Kidney epithelial cell (primary cell): ENCODE measurements around the gene STARD5. TPM values are rescaled to one million over a fixed set of nuclear protein-coding genes. Genes with fewer than 3 reads are reported as not detected.

Experiments
- DNase-seq: peaks from one replicate; pipeline ENCODE4 v3.0.0-alpha.2; 2010; ENCODE audit warnings: low read depth
- H3K27me3 ChIP-seq: 2 replicates; pipeline ENCODE4 v1.6.0; 2011; ENCODE audit warnings: low read length; ENCODE audit not compliant: control insufficient read depth, insufficient read depth
- H3K36me3 ChIP-seq: 2 replicates; pipeline ENCODE4 v1.5.1; 2011; ENCODE audit warnings: low read length; ENCODE audit not compliant: control insufficient read depth, insufficient read depth
- H3K4me3 ChIP-seq: 2 replicates; pipeline ENCODE4 v1.5.1; 2011; ENCODE audit warnings: low read depth, mild to moderate bottlenecking, control low read depth, low read length
- total RNA-seq: library from RNA; depleted of rRNA; stranded (reverse); fragments of >200 nt; gene quantifications from 2 replicates; pipeline ENCODE4 v1.2.3, GENCODE V29; 2015
- TF ChIP-seq, protein P1 (sequence below): IDR thresholded peaks from 2 replicates; pipeline ENCODE4 v1.5.1; 2011; ENCODE audit warnings: mild to moderate bottlenecking, moderate library complexity, low read length, control low read depth, inconsistent platforms; ENCODE audit not compliant: insufficient read depth, poor library complexity, severe bottlenecking

Gene STARD5
- total RNA-seq, 1 donor from 2014 or later: 1.2 TPM

DNA sequence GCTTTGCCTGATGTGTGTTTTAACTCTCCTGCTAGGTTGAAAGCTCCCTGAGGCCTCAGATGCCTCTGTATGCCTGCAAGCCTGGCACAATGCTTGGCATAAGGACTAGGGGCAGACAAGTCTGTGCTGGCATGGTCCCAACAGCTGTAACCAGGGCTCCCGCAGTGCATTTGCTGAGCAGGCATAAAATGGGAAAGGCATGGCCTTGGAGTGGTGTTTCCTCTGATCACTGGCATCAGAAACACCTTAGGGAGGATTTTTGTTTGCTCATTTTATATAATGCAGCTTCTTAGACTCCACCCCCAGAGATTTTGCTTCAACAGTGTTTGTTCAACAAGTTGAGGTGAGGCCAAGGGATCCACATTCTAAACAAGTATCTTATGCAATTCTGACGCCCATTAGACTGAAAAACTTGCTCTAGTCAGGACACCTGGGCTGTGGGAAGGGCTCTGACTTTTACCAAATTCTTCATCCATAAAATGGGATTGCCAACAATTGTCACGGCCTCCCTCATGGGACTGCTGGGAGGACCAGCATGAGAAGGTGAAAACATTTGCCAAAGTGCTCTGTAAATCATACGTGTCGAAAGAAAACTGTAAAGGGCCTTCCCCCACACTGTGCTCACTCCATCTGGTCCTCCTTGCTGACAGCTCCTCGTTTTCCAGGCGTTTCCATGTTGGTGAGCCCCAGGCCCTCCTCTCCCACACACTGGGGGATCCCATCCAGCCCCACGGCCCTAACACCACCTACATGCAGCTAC, 43.1 kb downstream of the STARD5 start:
- no peak for DNase-seq
- H3K27me3 ChIP-seq: peaks cover 17% of the 10 kb centered on the region
- no peak overlapping the region for H3K4me3 ChIP-seq
- no peaks in the 10 kb centered on the region for H3K36me3 ChIP-seq
- TF ChIP-seq, protein P1, sequence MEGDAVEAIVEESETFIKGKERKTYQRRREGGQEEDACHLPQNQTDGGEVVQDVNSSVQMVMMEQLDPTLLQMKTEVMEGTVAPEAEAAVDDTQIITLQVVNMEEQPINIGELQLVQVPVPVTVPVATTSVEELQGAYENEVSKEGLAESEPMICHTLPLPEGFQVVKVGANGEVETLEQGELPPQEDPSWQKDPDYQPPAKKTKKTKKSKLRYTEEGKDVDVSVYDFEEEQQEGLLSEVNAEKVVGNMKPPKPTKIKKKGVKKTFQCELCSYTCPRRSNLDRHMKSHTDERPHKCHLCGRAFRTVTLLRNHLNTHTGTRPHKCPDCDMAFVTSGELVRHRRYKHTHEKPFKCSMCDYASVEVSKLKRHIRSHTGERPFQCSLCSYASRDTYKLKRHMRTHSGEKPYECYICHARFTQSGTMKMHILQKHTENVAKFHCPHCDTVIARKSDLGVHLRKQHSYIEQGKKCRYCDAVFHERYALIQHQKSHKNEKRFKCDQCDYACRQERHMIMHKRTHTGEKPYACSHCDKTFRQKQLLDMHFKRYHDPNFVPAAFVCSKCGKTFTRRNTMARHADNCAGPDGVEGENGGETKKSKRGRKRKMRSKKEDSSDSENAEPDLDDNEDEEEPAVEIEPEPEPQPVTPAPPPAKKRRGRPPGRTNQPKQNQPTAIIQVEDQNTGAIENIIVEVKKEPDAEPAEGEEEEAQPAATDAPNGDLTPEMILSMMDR: no peak

DNA sequence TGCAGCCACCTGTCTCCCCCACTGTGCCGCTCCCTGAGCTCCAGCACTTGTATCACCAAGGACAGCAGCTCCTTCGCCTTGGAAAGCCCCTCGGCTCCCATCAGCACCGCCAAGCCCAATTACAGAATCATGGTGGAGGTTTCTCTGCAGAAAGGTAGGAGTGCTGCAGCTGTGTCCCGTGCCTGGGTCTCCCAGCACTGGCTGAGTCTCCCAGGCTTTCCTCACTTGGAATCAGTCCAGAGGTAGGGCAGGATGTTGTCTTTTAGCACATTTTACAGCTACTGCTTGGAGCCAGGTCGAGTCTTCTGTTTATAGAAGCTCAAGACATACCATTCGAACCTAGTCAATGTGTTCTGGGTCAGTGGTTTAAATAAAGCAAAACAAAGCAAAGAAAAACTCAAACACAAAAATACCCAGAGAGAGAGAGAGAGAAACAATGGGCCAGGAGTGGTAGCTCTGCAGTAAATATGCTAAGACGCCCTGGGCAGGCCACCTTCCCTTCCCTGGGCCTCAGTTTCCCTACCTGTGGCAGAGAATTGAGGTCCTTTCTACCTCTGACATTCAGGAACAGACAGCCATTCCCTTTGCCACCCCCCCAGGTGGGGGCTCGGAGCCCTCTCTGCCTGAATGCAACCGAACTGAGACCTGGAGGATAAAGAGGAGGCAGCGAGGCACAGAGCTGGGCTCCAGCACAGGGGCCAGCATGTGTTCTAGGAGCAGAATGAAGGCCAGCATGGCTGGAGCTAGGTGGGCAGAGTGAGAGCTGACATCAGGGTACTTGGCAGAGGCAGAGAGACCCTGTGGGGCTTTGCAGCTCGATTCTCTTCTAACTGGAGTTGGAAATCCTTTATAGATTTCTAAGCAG, 44.1 kb downstream of the STARD5 start:
- no peak for DNase-seq
- Histone ChIP-seq H3K27me3 (peaks cover 17% of the 10 kb centered on the region), H3K4me3 (no peak overlapping the region), H3K36me3 (no peaks in the 10 kb centered on the region)
- TF ChIP-seq, protein P1: no peak

DNA sequence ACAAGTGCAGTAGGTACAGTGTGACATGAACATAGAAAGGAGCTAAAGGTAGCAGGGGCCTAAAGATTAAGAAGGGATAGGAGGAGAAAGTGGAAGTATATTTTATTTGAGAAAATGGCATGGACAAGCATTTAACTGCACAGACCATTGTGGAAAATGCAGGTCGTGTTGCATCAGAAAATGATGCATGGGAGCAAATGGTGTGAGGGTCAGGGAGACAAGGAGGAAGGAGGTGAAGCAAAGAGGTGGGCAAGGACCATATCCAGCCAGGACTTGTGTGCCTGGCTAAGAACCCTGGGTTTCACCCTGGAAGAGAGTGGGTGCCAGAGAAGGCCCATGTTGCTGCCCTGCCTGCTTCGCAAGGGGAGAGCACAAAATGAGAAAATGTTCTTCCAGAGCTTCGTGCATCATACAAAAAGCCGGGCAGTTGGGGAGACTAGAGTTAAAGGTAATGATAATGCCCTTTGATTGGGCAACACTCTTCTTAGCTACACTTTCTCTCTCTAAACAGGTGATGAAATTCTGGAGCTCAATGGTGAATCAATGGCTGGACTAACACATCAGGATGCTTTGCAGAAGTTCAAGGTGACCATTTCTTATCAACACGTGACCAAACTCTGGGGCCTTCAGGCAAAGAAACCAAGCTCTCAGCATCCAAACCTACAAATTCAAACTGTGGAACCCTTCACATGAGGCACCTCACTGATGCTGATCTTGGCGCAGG, 45.5 kb downstream of the STARD5 start:
- DNase-seq: no peak
- H3K36me3 ChIP-seq: no peaks in the 10 kb centered on the region
- TF ChIP-seq, protein P1: no peak
- peaks cover 17% of the 10 kb centered on the region for H3K27me3 ChIP-seq
- no peak overlapping the region for H3K4me3 ChIP-seq

DNA sequence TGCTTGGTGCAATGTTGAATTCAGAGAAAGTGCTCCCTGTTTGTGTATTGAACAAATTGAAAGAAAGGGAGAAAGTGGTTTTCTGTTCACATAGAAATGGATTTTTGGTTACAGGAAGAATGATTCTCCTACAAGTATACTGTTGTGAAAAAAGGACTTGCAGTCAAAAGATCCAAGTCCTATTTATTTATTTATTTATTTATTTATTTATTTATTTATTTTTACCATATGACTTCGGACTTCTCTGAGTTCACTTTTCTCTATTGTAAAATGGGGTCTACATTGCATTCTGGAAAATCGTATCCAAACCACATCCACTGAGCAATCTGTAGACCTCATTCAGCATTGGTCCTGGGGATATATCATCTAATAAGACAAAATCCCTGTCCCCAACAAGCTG, 46.1 kb downstream of the STARD5 start:
- Histone ChIP-seq H3K4me3 (no peak overlapping the region), H3K36me3 (no peaks in the 10 kb centered on the region), H3K27me3 (peaks cover 17% of the 10 kb centered on the region)
- TF ChIP-seq, protein P1: no peak
- DNase-seq: no peak

DNA sequence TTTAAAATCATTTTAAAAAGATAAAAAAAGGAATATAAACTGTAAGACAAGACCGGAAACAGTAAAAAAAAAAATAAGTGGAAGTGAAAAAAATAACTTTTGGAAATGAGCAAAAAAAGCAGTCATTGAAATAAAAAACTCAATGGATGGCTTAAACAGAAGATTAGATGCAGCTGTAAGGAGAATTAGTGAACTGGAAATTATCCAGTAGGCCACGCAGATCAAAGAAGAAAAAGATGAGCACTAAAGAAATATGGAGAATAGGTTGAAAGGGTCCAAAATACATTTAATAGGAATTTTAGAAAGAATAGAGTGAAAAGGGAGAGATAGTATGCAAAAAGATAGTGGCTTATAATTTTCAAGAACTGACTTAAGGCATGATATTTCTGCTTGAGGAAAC, 47.0 kb downstream of the STARD5 start:
- peaks cover 15% of the 10 kb centered on the region for H3K27me3 ChIP-seq
- DNase-seq: no peak
- TF ChIP-seq, protein P1: no peak
- H3K36me3 ChIP-seq: no peaks in the 10 kb centered on the region
- H3K4me3 ChIP-seq: no peak overlapping the region
